Endothelial cell of umbilical vein (primary cell): Measurements from ENCODE around the gene FAM237A. TPM values are rescaled to one million over a fixed set of nuclear protein-coding genes. Genes with fewer than 3 reads are reported as not detected.

Experiments used
- BruUV-seq: library from RNA; stranded (reverse); fragments of 400-500 nt; replicated peaks from 2 replicates; lab custom pipeline; 2021; lab: Mats Ljungman, UMichigan
- CTCF ChIA-PET: fragments of 300-600, 350-600 bp; sonication (Branson Sonifier 250); formaldehyde crosslinking; loops from one replicate; lab custom pipeline; 2021; ENCODE audit warnings: antibody characterized with exemption, inconsistent platforms; lab: Charles Lee
- POLR2A ChIA-PET: fragments of 300-600, 350-600 bp; sonication (Branson Sonifier 250); formaldehyde crosslinking; loops from one replicate; lab custom pipeline; 2021; ENCODE audit warnings: antibody characterized with exemption, inconsistent platforms; lab: Charles Lee
- DNase-seq: peaks from one replicate; pipeline ENCODE4 v3.0.0-alpha.2; 2011; ENCODE audit warnings: low read depth, low spot score
- FAIRE-seq: peaks from 2 replicates; lab custom pipeline; 2011; peaks lifted over from hg19 to GRCh38; lab: Jason Lieb, UNC
- H2AFZ ChIP-seq: 2 replicates; pipeline ENCODE4 v1.6.0; 2012; ENCODE audit warnings: low read depth, low read length, control low read depth, inconsistent platforms
- H3K27ac ChIP-seq: 2 replicates; pipeline ENCODE4 v1.5.1; 2011; ENCODE audit warnings: low read depth, mild to moderate bottlenecking, control low read depth, low read length, moderate library complexity; ENCODE audit not compliant: insufficient read depth
- H3K27me3 ChIP-seq, 2 experiments: 2 replicates each; pipeline versions ENCODE4 v1.6.0 to v1.6.1; 2011; ENCODE audit warnings: low read length in 2 of 2, mixed read lengths in 1 of 2; ENCODE audit not compliant: control insufficient read depth in 2 of 2, insufficient read depth in 2 of 2
- H3K36me3 ChIP-seq, 2 experiments: 2 replicates in 1 of 2; 3 replicates in 1 of 2; pipeline ENCODE4 v1.5.1; 2011; ENCODE audit warnings: low read length in 2 of 2, mild to moderate bottlenecking in 1 of 2, moderate library complexity in 1 of 2; ENCODE audit not compliant: control insufficient read depth in 2 of 2, insufficient read depth in 2 of 2; ENCODE audit errors: extremely low read depth in 1 of 2
- H3K4me1 ChIP-seq: 3 replicates; pipeline ENCODE4 v1.5.1; 2011; ENCODE audit warnings: mild to moderate bottlenecking, low read length; ENCODE audit not compliant: control insufficient read depth, insufficient read depth; ENCODE audit errors: extremely low read depth
- H3K4me2 ChIP-seq: 2 replicates; pipeline ENCODE4 v1.6.1; 2011; ENCODE audit warnings: low read length, control low read depth, mixed read lengths; ENCODE audit not compliant: insufficient read depth
- H3K4me3 ChIP-seq, 3 experiments: fragments of 200-600 bp in 1 of 3; sonication (generic), shearing (Covaris generic) in 1 of 3; replicated peaks in 1 of 3; 2 replicates each; pipeline ENCODE4 v1.5.1; 2011 to 2016; ENCODE audit warnings: control low read depth in 3 of 3, low read length in 3 of 3, mild to moderate bottlenecking in 2 of 3, inconsistent platforms in 1 of 3, low read depth in 1 of 3, moderate library complexity in 1 of 3; ENCODE audit not compliant: insufficient read depth in 1 of 3
- H3K79me2 ChIP-seq: 2 replicates; pipeline ENCODE4 v1.6.0; 2012; ENCODE audit warnings: low read length, inconsistent platforms; ENCODE audit not compliant: control insufficient read depth, insufficient read depth
- H3K9ac ChIP-seq: replicated peaks from 2 replicates; pipeline ENCODE3; 2011; ENCODE audit warnings: low read length, control low read depth; ENCODE audit not compliant: insufficient read depth; ENCODE audit errors: extremely low read depth
- H3K9me1 ChIP-seq: replicated peaks from 3 replicates; pipeline ENCODE4 v1.6.0; 2011; ENCODE audit warnings: mild to moderate bottlenecking, low read length; ENCODE audit not compliant: control insufficient read depth, insufficient read depth; ENCODE audit errors: extremely low read depth
- H3K9me3 ChIP-seq: replicated peaks from 2 replicates; pipeline ENCODE4 v1.5.1; 2012; ENCODE audit warnings: low read length, inconsistent platforms; ENCODE audit not compliant: control insufficient read depth, insufficient read depth
- H4K20me1 ChIP-seq: replicated peaks from 2 replicates; pipeline ENCODE3; 2011; ENCODE audit warnings: mild to moderate bottlenecking, low read length; ENCODE audit not compliant: control insufficient read depth, insufficient read depth; ENCODE audit errors: extremely low read depth
- CTCF ChIP-seq, 2 donors: IDR thresholded peaks; 1 replicate in 1 of 2; 2 replicates in 1 of 2; pipeline ENCODE4 v1.5.1; 2011; ENCODE audit warnings: low read length in 2 of 2, mild to moderate bottlenecking in 2 of 2, moderate library complexity in 2 of 2, control low read depth in 1 of 2, inconsistent platforms in 1 of 2, low read depth in 1 of 2; ENCODE audit not compliant: insufficient read depth in 1 of 2; ENCODE audit errors: extremely low read depth in 1 of 2
- EZH2 ChIP-seq: IDR thresholded peaks from 2 replicates; pipeline ENCODE4 v1.6.1; 2012; ENCODE audit warnings: borderline replicate concordance, low read depth, mild to moderate bottlenecking, moderate library complexity, low read length, inconsistent platforms; ENCODE audit not compliant: severe bottlenecking
- FOS ChIP-seq: IDR thresholded peaks from 2 replicates; pipeline ENCODE4 v1.6.1; 2011; ENCODE audit warnings: mild to moderate bottlenecking, low read length, moderate library complexity, borderline replicate concordance; ENCODE audit not compliant: insufficient read depth
- GATA2 ChIP-seq: IDR thresholded peaks from 2 replicates; pipeline ENCODE4 v1.7.0; 2011; ENCODE audit warnings: low read depth, mild to moderate bottlenecking, moderate library complexity, mixed read lengths, low read length; ENCODE audit not compliant: insufficient read length, insufficient read depth
- JUN ChIP-seq: IDR thresholded peaks from 2 replicates; pipeline ENCODE4 v1.6.1; 2011; ENCODE audit warnings: borderline replicate concordance, low read depth; ENCODE audit not compliant: insufficient read length, insufficient read depth
- MAX ChIP-seq: IDR thresholded peaks from 2 replicates; pipeline ENCODE4 v1.6.1; 2011; ENCODE audit not compliant: insufficient read depth, insufficient read length
- MYC ChIP-seq: IDR thresholded peaks from one replicate; pipeline ENCODE4 v1.6.1; 2011; ENCODE audit warnings: mild to moderate bottlenecking, low read depth, low read length
- POLR2A ChIP-seq: IDR thresholded peaks from 2 replicates; pipeline ENCODE4 v1.6.1; 2012; ENCODE audit warnings: low read depth, mild to moderate bottlenecking, control low read depth, low read length
- POLR2AphosphoS5 ChIP-seq: IDR thresholded peaks from 2 replicates; pipeline ENCODE4 v1.6.1; 2012; ENCODE audit warnings: low read depth, mild to moderate bottlenecking, control low read depth, low read length, moderate library complexity; ENCODE audit not compliant: insufficient read depth
- dilution Hi-C: fragments of 300-500 bp; cut with MboI; formaldehyde crosslinking; loops from one replicate; pipeline ENCODE4 v1.15.0; 2019; ENCODE audit warnings: low sequenced_read_pairs; ENCODE audit not compliant: extremely low pct_ligation_motif_present
- intact Hi-C: fragments of 100-400 bp; cut with micrococcal nuclease; formaldehyde crosslinking; loops from one replicate; pipeline ENCODE4 v1.10.0; 2022
- polyA plus RNA-seq, 4 experiments: library from polyadenylated mRNA; depleted of rRNA in 3 of 4; stranded (reverse) in 3 of 4; unstranded in 1 of 4; fragments of >200 nt; gene quantifications; 2 replicates each; pipeline versions ENCODE4 v1.2.1 to v1.2.3, GENCODE V29; 2011 to 2012; ENCODE audit warnings: missing spikeins in 1 of 4
- total RNA-seq: library from RNA; stranded (reverse); gene quantifications from 2 replicates; pipeline ENCODE4 v1.2.3, GENCODE V29; 2021

FAM237A gene
- total and polyA plus RNA-seq, 2 donors (not counting 3 experiments of a cell fraction or from before 2014, with no cell fraction given): not detected

GRCh38 chr2:206657087-206657486 lies 14.8 kb downstream of the FAM237A start:
- CTCF ChIA-PET: no interaction called here
- no peak overlapping the region for H3K4me2 ChIP-seq
- dilution Hi-C loops: no loop called here

GRCh38 chr2:206665251-206665650 lies 23.0 kb downstream of the FAM237A start:
- intact Hi-C loops (no loop called here), dilution Hi-C loops (no loop called here)
- no peak overlapping the region for H3K4me2 ChIP-seq
- H3K79me2 ChIP-seq: no peaks in the 10 kb centered on the region
- POLR2A ChIA-PET: no interaction called here
- no peaks in the 10 kb centered on the region for H4K20me1 ChIP-seq
- TF ChIP-seq EZH2 (no peak), MAX (no peak), POLR2A (no peak), POLR2AphosphoS5 (no peak), CTCF (IDR thresholded peaks at IDR 0.05; ENCODE audit: extremely low read depth in 1 of 2, insufficient read depth in 1 of 2, low read depth in 1 of 2, low read length in 2 of 2) (no peak), FOS (no peak), MYC (no peak), JUN (no peak), GATA2 (no peak)
- H3K9me1 ChIP-seq: no peaks in the 10 kb centered on the region
- no peak overlapping the region for H3K4me3 ChIP-seq
- CTCF ChIA-PET: no interaction called here
- no peak overlapping the region for H2AFZ ChIP-seq
- DNase-seq (no peak), FAIRE-seq (no peak)
- no peak overlapping the region for H3K9ac ChIP-seq
- H3K9me3 ChIP-seq: no peaks in the 10 kb centered on the region
- no TSS peak for BruUV-seq
- H3K27ac ChIP-seq: no peak overlapping the region
- H3K27me3 ChIP-seq: peaks cover 0 to 8% of the 10 kb centered on the region in 2 experiments
- no peaks in the 10 kb centered on the region for H3K36me3 ChIP-seq
- no peaks in the 10 kb centered on the region for H3K4me1 ChIP-seq

More at GRCh38 chr2:206657087-206657486, 14.8 kb downstream of the FAM237A start:
- Histone ChIP-seq H3K79me2 (no peaks in the 10 kb centered on the region), H3K9me1 (no peaks in the 10 kb centered on the region), H2AFZ (no peak overlapping the region), H3K4me1 (no peaks in the 10 kb centered on the region), H3K27me3 (no peaks in the 10 kb centered on the region), H3K9ac (no peak overlapping the region), H3K27ac (no peak overlapping the region), H4K20me1 (no peaks in the 10 kb centered on the region), H3K36me3 (no peaks in the 10 kb centered on the region), H3K9me3 (no peaks in the 10 kb centered on the region), H3K4me3 (no peak overlapping the region)
- POLR2A ChIA-PET: no interaction called here
- DNase-seq (no peak), FAIRE-seq (no peak)
- intact Hi-C loops: no loop called here
- TF ChIP-seq POLR2AphosphoS5: no peak
- no peak for TF ChIP-seq CTCF (IDR thresholded peaks at IDR 0.05; ENCODE audit: extremely low read depth in 1 of 2, insufficient read depth in 1 of 2, low read depth in 1 of 2, low read length in 2 of 2)
- no TSS peak for BruUV-seq
